ENCODE data around the gene P4HA3.

P4HA3 gene

DNA sequence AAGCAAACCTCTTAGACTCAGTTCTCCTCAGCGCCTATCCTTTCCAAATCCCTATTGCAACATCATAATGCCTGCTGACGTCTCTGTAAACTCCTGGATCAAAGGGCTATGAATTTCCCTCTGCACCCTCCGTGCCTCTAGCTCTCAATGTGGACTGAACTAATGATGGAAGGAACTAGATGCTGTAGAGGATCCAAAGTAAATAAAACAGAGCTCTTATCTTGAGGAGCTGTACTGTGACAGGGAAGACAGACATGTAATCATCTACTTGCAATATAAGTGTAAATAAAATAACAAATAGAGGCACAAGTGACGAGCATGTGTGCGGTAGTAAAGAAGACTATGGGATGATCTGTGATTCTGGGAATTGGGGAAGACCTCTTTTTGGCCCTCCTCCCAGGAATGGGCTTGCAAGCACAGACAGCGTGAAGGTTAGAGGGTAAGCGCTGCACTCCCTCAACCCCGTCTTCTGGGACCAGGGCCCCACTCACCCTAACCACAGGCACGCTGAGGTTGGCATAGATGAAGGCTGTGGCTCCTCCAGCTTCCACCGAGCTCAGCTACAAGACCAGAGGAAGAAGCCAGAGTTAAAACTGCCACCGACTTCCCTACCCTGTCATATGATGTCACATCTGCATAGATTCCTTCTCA lies 42.2 kb downstream of the P4HA3 start:
- H3K4me3 ChIP-seq (ENCODE audit: control insufficient read depth, low read depth, low read length) = no peak overlapping the region
- DNase-seq (ENCODE audit: low read depth) = peak; percentile 50
- TF ChIP-seq, protein P1, sequence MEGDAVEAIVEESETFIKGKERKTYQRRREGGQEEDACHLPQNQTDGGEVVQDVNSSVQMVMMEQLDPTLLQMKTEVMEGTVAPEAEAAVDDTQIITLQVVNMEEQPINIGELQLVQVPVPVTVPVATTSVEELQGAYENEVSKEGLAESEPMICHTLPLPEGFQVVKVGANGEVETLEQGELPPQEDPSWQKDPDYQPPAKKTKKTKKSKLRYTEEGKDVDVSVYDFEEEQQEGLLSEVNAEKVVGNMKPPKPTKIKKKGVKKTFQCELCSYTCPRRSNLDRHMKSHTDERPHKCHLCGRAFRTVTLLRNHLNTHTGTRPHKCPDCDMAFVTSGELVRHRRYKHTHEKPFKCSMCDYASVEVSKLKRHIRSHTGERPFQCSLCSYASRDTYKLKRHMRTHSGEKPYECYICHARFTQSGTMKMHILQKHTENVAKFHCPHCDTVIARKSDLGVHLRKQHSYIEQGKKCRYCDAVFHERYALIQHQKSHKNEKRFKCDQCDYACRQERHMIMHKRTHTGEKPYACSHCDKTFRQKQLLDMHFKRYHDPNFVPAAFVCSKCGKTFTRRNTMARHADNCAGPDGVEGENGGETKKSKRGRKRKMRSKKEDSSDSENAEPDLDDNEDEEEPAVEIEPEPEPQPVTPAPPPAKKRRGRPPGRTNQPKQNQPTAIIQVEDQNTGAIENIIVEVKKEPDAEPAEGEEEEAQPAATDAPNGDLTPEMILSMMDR (conservative IDR thresholded peaks at IDR 0.05; ENCODE audit: control insufficient read depth, insufficient read depth, low read depth, low read length) = no peak

DNA sequence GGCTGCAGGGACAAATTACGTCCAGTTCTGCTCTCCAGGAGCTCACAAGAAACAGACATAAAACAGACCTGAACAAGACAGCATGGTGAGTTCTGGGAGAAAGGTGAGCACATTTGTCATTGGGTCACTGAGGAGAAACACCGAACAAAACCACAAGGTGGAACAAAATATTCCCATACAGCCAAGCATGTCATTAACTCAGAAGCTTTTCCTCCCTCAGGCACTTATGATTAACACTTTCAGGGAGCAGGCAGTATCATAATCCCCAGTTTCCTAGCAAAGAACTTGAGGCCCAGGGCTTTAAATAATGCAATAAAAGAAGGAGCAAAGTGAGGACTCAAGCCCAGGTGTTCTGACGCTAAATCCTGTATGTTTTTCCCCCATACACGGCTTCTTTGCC lies 43.0 kb downstream of the P4HA3 start:
- no peak overlapping the region for H3K4me3 ChIP-seq (ENCODE audit: control insufficient read depth, low read depth, low read length)
- TF ChIP-seq, protein P1 (conservative IDR thresholded peaks at IDR 0.05; ENCODE audit: control insufficient read depth, insufficient read depth, low read depth, low read length) = no peak
- DNase-seq (ENCODE audit: low read depth) = no peak

DNA sequence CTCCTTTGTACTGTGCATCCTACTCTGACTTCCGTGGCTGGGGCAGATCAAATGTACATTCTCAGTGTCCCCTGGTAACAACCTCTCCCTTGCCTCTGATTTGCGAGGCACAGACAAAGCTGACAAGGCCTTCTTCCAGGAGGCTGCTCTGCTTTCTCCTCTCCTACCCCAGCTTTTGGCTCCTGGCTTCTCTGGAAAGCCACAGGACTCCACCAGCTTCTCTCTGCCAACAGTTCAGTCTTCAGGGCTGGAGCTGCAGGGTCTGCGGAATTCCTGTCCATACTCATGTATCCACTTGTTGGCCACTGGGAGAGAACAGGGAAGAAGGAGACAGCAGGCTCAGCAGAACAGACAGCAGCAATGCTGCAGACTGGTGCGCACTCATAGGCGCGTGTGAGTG lies 44.4 kb downstream of the P4HA3 start:
- TF ChIP-seq, protein P1 (conservative IDR thresholded peaks at IDR 0.05; ENCODE audit: control insufficient read depth, insufficient read depth, low read depth, low read length) = no peak
- no peak overlapping the region for H3K4me3 ChIP-seq (ENCODE audit: control insufficient read depth, low read depth, low read length)
- DNase-seq (ENCODE audit: low read depth) = no peak

DNA sequence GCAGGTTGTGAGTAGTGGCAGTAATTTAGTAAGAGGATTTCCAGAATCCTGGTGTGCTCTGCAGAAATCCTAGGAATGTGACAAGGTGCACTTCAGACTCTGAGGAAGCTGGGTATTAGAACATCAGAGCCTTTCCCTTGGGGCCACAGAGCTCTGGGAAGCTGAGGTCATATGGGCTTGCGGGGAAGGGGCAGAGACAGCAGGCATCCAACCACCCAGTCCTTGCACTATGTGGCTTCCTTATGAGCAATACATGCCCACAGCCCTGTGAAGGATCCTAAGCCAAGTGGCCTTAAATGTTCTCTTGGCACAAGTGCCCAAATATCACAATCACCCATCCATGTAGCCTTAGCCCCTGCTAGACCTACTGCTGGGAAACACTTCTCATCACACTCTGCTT lies 46.2 kb downstream of the P4HA3 start:
- no peak overlapping the region for H3K4me3 ChIP-seq (ENCODE audit: control insufficient read depth, low read depth, low read length)
- no peak for DNase-seq (ENCODE audit: low read depth)
- TF ChIP-seq, protein P1 (conservative IDR thresholded peaks at IDR 0.05; ENCODE audit: control insufficient read depth, insufficient read depth, low read depth, low read length) = no peak

DNA sequence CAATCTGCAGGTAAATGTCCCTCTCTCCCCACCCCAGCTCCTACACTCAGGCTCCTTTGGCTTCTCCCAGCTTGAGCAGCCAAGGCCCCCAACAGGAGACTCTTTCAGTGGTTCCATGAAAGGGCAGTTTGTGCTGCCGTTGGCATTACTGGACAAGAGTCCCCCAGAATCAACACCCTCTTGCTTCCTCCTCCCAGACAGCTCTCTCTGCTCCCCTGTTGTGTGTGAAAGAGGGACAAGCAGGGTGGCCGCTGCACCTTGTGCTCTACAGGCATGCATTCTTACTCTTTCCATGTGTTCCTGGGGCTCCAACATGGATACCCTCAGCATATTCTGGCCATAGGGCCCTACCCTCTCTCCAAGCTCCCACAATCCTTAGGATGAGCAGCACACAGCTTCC lies 48.7 kb downstream of the P4HA3 start:
- no peak overlapping the region for H3K4me3 ChIP-seq (ENCODE audit: control insufficient read depth, low read depth, low read length)
- DNase-seq (ENCODE audit: low read depth) = no peak
- TF ChIP-seq, protein P1 (conservative IDR thresholded peaks at IDR 0.05; ENCODE audit: control insufficient read depth, insufficient read depth, low read depth, low read length) = no peak

DNA sequence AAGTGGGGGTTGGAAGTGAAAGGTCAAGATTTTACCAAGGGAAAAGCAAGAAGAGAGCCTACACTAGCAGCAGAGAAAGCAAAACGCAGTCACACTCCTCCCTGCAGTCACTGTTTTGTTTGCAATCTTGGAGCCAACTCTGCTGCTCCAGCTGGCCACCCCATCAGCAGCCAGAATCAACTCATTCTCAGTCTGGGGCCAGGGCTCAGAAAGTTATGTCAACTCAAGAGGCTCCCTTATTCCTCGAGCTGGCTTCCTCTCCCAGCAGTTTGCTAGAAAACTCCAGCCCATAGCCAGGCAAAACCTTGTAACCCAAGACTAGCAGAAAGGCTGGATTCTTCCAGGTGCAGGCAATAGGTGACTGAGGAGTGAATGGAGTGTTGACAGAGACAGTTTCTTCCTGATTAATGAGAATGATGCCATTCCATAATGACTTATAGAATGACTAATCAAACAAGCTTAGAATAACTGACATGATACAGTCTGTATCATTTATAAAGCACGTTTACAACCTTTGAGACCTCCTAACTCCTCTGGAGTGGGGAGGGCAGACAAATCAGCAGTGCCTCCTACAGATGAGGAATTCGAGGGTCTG lies 53.4 kb downstream of the P4HA3 start:
- no peak overlapping the region for H3K4me3 ChIP-seq (ENCODE audit: control insufficient read depth, low read depth, low read length)
- peak; percentile 74 for DNase-seq (ENCODE audit: low read depth)
- TF ChIP-seq, protein P1 (conservative IDR thresholded peaks at IDR 0.05; ENCODE audit: control insufficient read depth, insufficient read depth, low read depth, low read length) = no peak

Data from fibroblast of mammary gland (primary cell).